GM18520 (cell line): ENCODE results near the gene AP2A2.

ENCODE experiments used
- ATAC-seq: cut with Tn5 transposase; IDR thresholded peaks from one replicate; pipeline ENCODE4 v1.9.1; 2021; ENCODE audit not compliant: unreplicated experiment

Gene AP2A2

GRCh38 chr11:1053121-1053901, 127.6 kb downstream of the AP2A2 start:
- no peak for ATAC-seq

- ATAC-seq, result no peak
Observed at GRCh38 chr11:1054143-1055108, 128.8 kb downstream of the AP2A2 start.

GRCh38 chr11:1055109-1055703, 129.5 kb downstream of the AP2A2 start:
- no peak for ATAC-seq

GRCh38 chr11:1055990-1056771, 130.5 kb downstream of the AP2A2 start:
- ATAC-seq, result no peak

DNA sequence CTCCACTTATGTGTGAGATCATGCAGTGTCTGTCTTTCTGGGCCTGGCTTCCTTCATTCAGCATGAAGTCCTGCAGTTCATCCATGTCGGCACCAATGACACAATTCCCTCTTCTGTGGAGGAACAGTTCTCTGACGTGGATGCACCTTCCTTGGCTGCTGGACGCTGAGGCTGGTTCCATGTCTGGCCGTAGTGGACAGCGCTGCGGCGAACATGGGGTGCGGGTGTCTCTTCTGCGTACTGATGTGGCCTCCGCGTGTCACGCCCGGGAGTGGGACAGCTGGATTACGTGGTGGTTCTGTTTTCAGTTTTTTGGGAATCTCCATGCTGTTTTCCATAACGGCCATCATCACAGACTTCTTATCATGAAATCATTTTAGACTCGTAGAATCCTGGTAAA, 132.1 kb downstream of the AP2A2 start:
- ATAC-seq, result no peak

GRCh38 chr11:1059759-1060158, 134.1 kb downstream of the AP2A2 start:
- no peak for ATAC-seq

DNA sequence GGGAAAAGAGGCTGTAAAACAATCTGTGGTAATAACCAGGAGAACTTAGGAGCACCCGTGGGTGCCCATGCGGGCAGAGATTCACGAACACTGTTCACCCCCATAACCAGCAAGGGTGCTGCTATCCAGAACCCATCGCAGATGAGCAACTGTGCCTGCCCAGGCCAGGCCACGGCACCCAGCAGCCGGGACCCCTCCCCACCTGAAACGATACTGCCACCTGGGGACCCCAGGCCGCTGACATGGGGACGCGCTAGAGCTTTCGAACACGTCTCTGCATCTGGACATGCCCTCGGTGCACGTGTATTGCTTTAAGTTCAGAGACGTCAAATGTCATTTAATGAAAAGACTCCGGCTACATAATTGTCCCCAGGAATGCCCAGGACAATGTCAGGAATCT, 134.7 kb downstream of the AP2A2 start:
- no peak for ATAC-seq

DNA sequence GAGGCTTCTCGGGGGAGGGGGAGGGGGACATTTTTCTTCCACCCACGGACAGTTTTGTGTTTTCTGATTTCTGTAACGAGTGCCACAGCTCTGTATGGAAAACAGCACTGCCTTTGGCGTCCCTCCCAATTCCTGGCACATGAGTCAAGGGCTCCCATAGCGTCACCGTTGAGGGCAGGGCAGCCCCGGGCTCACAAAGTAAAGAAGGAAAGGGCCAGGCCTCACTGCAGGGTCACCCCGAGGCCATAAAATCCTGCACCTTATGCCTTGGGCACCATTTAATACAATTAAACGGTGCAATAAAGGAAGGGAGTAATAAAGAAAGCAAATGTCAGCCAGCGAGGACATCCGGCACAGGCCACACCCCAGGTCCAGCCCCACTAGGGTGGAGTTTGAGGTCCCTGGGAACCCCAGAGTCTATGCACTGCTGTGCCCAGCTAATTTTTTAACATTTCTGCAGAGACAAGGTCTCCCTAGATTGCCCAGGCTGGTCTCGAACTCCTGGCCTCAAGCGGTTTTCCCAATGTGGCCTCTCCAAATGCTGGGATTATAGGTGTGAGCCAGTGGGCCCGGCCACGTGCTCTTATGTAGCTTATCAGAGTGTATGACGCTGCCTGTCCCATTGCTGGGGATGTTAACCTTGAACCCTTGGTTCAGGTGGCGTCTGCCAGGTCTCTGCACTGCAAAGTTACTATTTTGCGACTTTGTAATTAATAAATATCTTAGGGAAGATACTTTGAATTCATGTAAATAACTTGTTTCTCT, 135.4 kb downstream of the AP2A2 start:
- no peak for ATAC-seq
